HepG2 (cell line): ENCODE data around the gene NUP88. TPM values are rescaled to one million over a fixed set of nuclear protein-coding genes. Genes with fewer than 3 reads are reported as not detected.

Experiments
- ATAC-seq: fragments of 200-7000 bp; cut with Tn5 transposase; 3 replicates; pipeline ENCODE4 v1.9.1; 2020; ENCODE audit warnings: mild to moderate bottlenecking, moderate library complexity
- BruUV-seq: library from RNA; stranded (reverse); fragments of 400-500 nt; replicated peaks from 2 replicates; lab custom pipeline; 2021; lab: Mats Ljungman, UMichigan
- CTCF ChIA-PET: fragments of 300-600 bp; formaldehyde crosslinking; extraction: SDS; loops from one replicate; lab custom pipeline; 2021; ENCODE audit warnings: low total read pairs, inconsistent platforms, low intra/inter-chr PET ratio; lab: Yijun Ruan, JAX
- POLR2A ChIA-PET: fragments of 350-600 bp; sonication (Branson Sonifier 250); formaldehyde crosslinking; loops from one replicate; lab custom pipeline; 2020; ENCODE audit warnings: antibody characterized with exemption, inconsistent platforms; lab: Yijun Ruan, JAX
- DNase-seq: peaks from one replicate; pipeline ENCODE4 v3.0.0-alpha.2; 2015; ENCODE audit warnings: low spot score
- FAIRE-seq: peaks from 3 replicates; lab custom pipeline; 2011; peaks lifted over from hg19 to GRCh38; lab: Jason Lieb, UNC
- H2AFZ ChIP-seq: one replicate; pipeline ENCODE4 v1.6.1; 2011; ENCODE audit warnings: low read length, inconsistent platforms
- H3K27ac ChIP-seq: fragments of 300-600 bp; 3 replicates; pipeline ENCODE4 v1.8.0; 2011; ENCODE audit warnings: mixed run types, mild to moderate bottlenecking, mixed read lengths, low read length, inconsistent platforms; ENCODE audit not compliant: insufficient read depth; ENCODE audit errors: extremely low read length
- H3K27me3 ChIP-seq, 2 experiments: fragments of 200-600 bp in 1 of 2; 2 replicates in 1 of 2; 3 replicates in 1 of 2; pipeline versions ENCODE4 v1.6.0 to v1.8.0; 2011; ENCODE audit warnings: low read length in 2 of 2, mild to moderate bottlenecking in 2 of 2, moderate library complexity in 2 of 2, inconsistent platforms in 1 of 2; ENCODE audit not compliant: insufficient read depth in 2 of 2, control insufficient read depth in 1 of 2
- H3K36me3 ChIP-seq, 2 experiments: fragments of 200-600 bp in 1 of 2; replicated peaks in 1 of 2; 2 replicates in 1 of 2; 3 replicates in 1 of 2; pipeline versions ENCODE4 v1.5.1 to v1.8.0; 2011; ENCODE audit warnings: low read length in 2 of 2, inconsistent platforms in 1 of 2; ENCODE audit not compliant: insufficient read depth in 2 of 2, control insufficient read depth in 1 of 2
- H3K4me1 ChIP-seq: 2 replicates; pipeline ENCODE4 v1.5.1; 2012; ENCODE audit warnings: low read length, inconsistent platforms; ENCODE audit not compliant: insufficient read depth
- H3K4me2 ChIP-seq: 2 replicates; pipeline ENCODE4 v1.6.0; 2011; ENCODE audit warnings: low read depth, low read length, inconsistent platforms
- H3K4me3 ChIP-seq, 3 experiments: fragments of 200-600 bp in 1 of 3; sonication (generic), shearing (Covaris generic) in 1 of 3; replicated peaks in 1 of 3; 2 replicates each; pipeline ENCODE4 v1.5.1; 2011 to 2016; ENCODE audit warnings: low read length in 3 of 3, inconsistent platforms in 2 of 3, low read depth in 2 of 3, mild to moderate bottlenecking in 2 of 3, control low read depth in 1 of 3, mixed read lengths in 1 of 3; ENCODE audit not compliant: insufficient read depth in 1 of 3
- H3K79me2 ChIP-seq: one replicate; pipeline ENCODE4 v1.6.1; 2011; ENCODE audit warnings: low read length, inconsistent platforms; ENCODE audit not compliant: insufficient read depth
- H3K9ac ChIP-seq: 2 replicates; pipeline ENCODE4 v1.6.0; 2011; ENCODE audit warnings: mild to moderate bottlenecking, low read depth, low read length, inconsistent platforms; ENCODE audit not compliant: insufficient read depth
- H3K9me3 ChIP-seq: 2 replicates; pipeline ENCODE4 v1.5.1; 2012; ENCODE audit warnings: mild to moderate bottlenecking, low read length
- H4K20me1 ChIP-seq: 2 replicates; pipeline ENCODE4 v1.6.0; 2011; ENCODE audit warnings: inconsistent platforms, mild to moderate bottlenecking, low read length, moderate library complexity; ENCODE audit not compliant: insufficient read depth
- ATF7 ChIP-seq, 2 experiments: fragments of 450-650 bp in 1 of 2; sonication (generic) in 1 of 2; formaldehyde crosslinking in 1 of 2; IDR thresholded peaks; 2 replicates each; pipeline versions ENCODE4 v1.4.0 to v1.6.1; 2016 to 2020; ENCODE audit warnings: antibody characterized with exemption in 1 of 2, mild to moderate bottlenecking in 1 of 2, missing genetic modification reagents in 1 of 2
- CENPX ChIP-seq: sonication (generic); formaldehyde crosslinking; IDR thresholded peaks from 2 replicates; pipeline ENCODE4 v1.9.0; 2021; ENCODE audit warnings: mild to moderate bottlenecking, missing genetic modification reagents, moderate library complexity
- CREM ChIP-seq, 2 experiments: sonication (generic) in 1 of 2; formaldehyde crosslinking in 1 of 2; IDR thresholded peaks; 2 replicates each; pipeline versions ENCODE4 v1.4.0 to v1.6.1; 2016 to 2020; ENCODE audit warnings: antibody characterized with exemption in 1 of 2, mild to moderate bottlenecking in 1 of 2, missing genetic modification reagents in 1 of 2
- DMAP1 ChIP-seq: IDR thresholded peaks from 2 replicates; pipeline ENCODE4 v1.6.1; 2016
- EEA1 ChIP-seq: sonication (generic); formaldehyde crosslinking; IDR thresholded peaks from 2 replicates; pipeline ENCODE4 v1.5.1; 2020; ENCODE audit warnings: mild to moderate bottlenecking, missing genetic modification reagents, borderline replicate concordance
- FOXA3 ChIP-seq: IDR thresholded peaks from 2 replicates; pipeline ENCODE4 v1.6.1; 2016; ENCODE audit warnings: missing genetic modification reagents, missing compliant biosample characterization
- RELA ChIP-seq: sonication (generic); formaldehyde crosslinking; IDR thresholded peaks from 2 replicates; pipeline ENCODE4 v1.4.0; 2020; ENCODE audit warnings: missing genetic modification reagents
- REXO4 ChIP-seq: sonication (generic); formaldehyde crosslinking; IDR thresholded peaks from 2 replicates; pipeline ENCODE4 v1.8.0; 2022; ENCODE audit warnings: missing genetic modification reagents, mild to moderate bottlenecking, borderline replicate concordance
- RFX3 ChIP-seq: IDR thresholded peaks from 2 replicates; pipeline ENCODE4 v1.6.1; 2016; ENCODE audit warnings: missing biosample characterization, missing genetic modification reagents
- SAP130 ChIP-seq: IDR thresholded peaks from 2 replicates; pipeline ENCODE4 v1.6.1; 2016; ENCODE audit warnings: low read depth
- SOX13 ChIP-seq, 3 experiments: fragments of 450-650 bp in 1 of 3; sonication (generic) in 1 of 3; formaldehyde crosslinking in 1 of 3; IDR thresholded peaks in 2 of 3; conservative IDR thresholded peaks in 1 of 3; 2 replicates each; pipeline versions ENCODE4 v1.5.0 to v1.6.1; 2016 to 2020; ENCODE audit warnings: antibody characterized with exemption in 1 of 3, mild to moderate bottlenecking in 1 of 3, missing compliant biosample characterization in 1 of 3, missing genetic modification reagents in 1 of 3, moderate library complexity in 1 of 3
- ZNF430 ChIP-seq: sonication (generic); formaldehyde crosslinking; IDR thresholded peaks from 2 replicates; pipeline ENCODE4 v1.9.0; 2021; ENCODE audit warnings: mild to moderate bottlenecking, missing genetic modification reagents
- WGBS: methylation state at CpG from one replicate; pipeline ENCODE4 v1.1.6; 2017; ENCODE audit warnings: low lambda C conversion rate; 5-methylcytosine and 5-hydroxymethylcytosine counted together
- in situ Hi-C: cut with HindIII; loops from 2 replicates; pipeline ENCODE4 v1.10.0; 2017; ENCODE audit warnings: low pct_unique_long_range_greater_than_20kb; ENCODE audit not compliant: extremely low pct_ligation_motif_present
- intact Hi-C: fragments of 100-400 bp; cut with micrococcal nuclease; formaldehyde crosslinking; loops from one replicate; pipeline ENCODE4 v1.10.0; 2022; ENCODE audit not compliant: unreplicated experiment
- polyA plus RNA-seq, 8 experiments: library from polyadenylated mRNA; depleted of rRNA in 3 of 8; stranded (reverse) in 7 of 8; unstranded in 1 of 8; fragments of >200 nt; fragmentation: Illumina TruSeq in 4 of 8; extraction: Trizol in 4 of 8; gene quantifications; 2 replicates each; pipeline versions ENCODE4 v1.2.1 to v1.2.3, GENCODE V29; 2011 to 2016; ENCODE audit warnings: low read depth in 4 of 8, missing spikeins in 1 of 8, mixed read lengths in 1 of 8; ENCODE audit not compliant: insufficient read depth in 1 of 8
- total RNA-seq, 5 experiments: library from RNA; depleted of rRNA; stranded (reverse); fragments of >200 nt; fragmentation: Illumina TruSeq; extraction: Trizol; gene quantifications; 2 replicates each; pipeline ENCODE4 v1.2.3, GENCODE V29; 2016; ENCODE audit warnings: low read depth in 1 of 5
- TF ChIP-seq, protein P1 (sequence below): sonication (generic); formaldehyde crosslinking; IDR thresholded peaks from 2 replicates; pipeline ENCODE4 v1.5.0; 2020; ENCODE audit warnings: mild to moderate bottlenecking, missing genetic modification reagents
- TF ChIP-seq, protein P2 (sequence below): sonication (generic); formaldehyde crosslinking; IDR thresholded peaks from 2 replicates; pipeline ENCODE4 v1.4.0; 2020; ENCODE audit warnings: missing genetic modification reagents

NUP88 gene
- total and polyA plus RNA-seq, 2 of the 13 experiments (the other 11 are each of a cell fraction or from before 2014, with no cell fraction given), result 48.2 to 130 TPM

DNA sequence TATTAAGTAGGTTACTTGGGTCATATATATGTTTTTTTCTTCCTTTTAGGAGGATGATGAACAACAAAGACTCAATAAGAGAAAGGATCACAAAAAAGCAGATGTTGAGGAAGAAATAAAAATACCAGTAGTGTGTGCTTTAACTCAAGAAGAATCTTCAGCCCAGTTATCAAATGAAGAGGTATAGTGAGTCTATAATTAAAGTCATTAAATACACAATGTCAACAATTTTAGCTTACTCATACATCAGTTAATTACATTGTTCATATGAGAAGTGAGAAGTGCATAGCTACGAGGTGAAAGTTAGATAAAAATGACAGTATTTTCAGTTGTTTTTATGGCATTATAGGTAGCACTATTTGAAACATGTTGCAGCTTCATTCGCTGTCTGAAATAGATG, 65.2 kb downstream of the NUP88 start:
- Histone ChIP-seq H3K36me3 (peaks cover 13 to 49% of the 10 kb centered on the region in 2 experiments), H3K27me3 (no peaks in the 10 kb centered on the region), H3K4me2 (no peak overlapping the region), H3K79me2 (no peaks in the 10 kb centered on the region), H3K9ac (no peak overlapping the region), H4K20me1 (no peaks in the 10 kb centered on the region), H3K4me3 (no peak overlapping the region), H3K9me3 (no peaks in the 10 kb centered on the region), H2AFZ (no peak overlapping the region), H3K27ac (no peak overlapping the region), H3K4me1 (peaks cover 15% of the 10 kb centered on the region)
- ATAC-seq, result no peak
- ChIA-PET POLR2A (no interaction called here), CTCF (no interaction called here)
- TF ChIP-seq RELA (CRISPR knock-in tag) (no peak), REXO4 (no peak), ZNF430 (CRISPR knock-in tag) (no peak), RFX3 (CRISPR knock-in tag) (no peak), CENPX (no peak), SOX13 (IDR thresholded peaks at IDR 0.05) (no peak), SOX13 (CRISPR knock-in tag; conservative IDR thresholded peaks at IDR 0.05 in 1 of 2, IDR thresholded peaks at IDR 0.05 in 1 of 2) (no peak), EEA1 (CRISPR knock-in tag) (no peak), DMAP1 (CRISPR knock-in tag) (no peak), CREM (IDR thresholded peaks at IDR 0.05) (no peak), CREM (CRISPR knock-in tag; IDR thresholded peaks at IDR 0.05) (no peak), ATF7 (IDR thresholded peaks at IDR 0.05) (no peak), ATF7 (CRISPR knock-in tag; IDR thresholded peaks at IDR 0.05) (no peak), SAP130 (no peak), FOXA3 (CRISPR knock-in tag) (no peak)
- TF ChIP-seq, protein P1, sequence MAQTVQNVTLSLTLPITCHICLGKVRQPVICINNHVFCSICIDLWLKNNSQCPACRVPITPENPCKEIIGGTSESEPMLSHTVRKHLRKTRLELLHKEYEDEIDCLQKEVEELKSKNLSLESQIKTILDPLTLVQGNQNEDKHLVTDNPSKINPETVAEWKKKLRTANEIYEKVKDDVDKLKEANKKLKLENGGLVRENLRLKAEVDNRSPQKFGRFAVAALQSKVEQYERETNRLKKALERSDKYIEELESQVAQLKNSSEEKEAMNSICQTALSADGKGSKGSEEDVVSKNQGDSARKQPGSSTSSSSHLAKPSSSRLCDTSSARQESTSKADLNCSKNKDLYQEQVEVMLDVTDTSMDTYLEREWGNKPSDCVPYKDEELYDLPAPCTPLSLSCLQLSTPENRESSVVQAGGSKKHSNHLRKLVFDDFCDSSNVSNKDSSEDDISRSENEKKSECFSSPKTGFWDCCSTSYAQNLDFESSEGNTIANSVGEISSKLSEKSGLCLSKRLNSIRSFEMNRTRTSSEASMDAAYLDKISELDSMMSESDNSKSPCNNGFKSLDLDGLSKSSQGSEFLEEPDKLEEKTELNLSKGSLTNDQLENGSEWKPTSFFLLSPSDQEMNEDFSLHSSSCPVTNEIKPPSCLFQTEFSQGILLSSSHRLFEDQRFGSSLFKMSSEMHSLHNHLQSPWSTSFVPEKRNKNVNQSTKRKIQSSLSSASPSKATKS (CRISPR knock-in tag), result no peak
- TF ChIP-seq, protein P2, sequence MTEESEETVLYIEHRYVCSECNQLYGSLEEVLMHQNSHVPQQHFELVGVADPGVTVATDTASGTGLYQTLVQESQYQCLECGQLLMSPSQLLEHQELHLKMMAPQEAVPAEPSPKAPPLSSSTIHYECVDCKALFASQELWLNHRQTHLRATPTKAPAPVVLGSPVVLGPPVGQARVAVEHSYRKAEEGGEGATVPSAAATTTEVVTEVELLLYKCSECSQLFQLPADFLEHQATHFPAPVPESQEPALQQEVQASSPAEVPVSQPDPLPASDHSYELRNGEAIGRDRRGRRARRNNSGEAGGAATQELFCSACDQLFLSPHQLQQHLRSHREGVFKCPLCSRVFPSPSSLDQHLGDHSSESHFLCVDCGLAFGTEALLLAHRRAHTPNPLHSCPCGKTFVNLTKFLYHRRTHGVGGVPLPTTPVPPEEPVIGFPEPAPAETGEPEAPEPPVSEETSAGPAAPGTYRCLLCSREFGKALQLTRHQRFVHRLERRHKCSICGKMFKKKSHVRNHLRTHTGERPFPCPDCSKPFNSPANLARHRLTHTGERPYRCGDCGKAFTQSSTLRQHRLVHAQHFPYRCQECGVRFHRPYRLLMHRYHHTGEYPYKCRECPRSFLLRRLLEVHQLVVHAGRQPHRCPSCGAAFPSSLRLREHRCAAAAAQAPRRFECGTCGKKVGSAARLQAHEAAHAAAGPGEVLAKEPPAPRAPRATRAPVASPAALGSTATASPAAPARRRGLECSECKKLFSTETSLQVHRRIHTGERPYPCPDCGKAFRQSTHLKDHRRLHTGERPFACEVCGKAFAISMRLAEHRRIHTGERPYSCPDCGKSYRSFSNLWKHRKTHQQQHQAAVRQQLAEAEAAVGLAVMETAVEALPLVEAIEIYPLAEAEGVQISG, result no peak
- no peak for DNase-seq
- BruUV-seq, result no TSS peak
- intact Hi-C loops, result no loop called here
- 94% methylated on average over 2 of the region's 2 CpGs for WGBS
- no peak for FAIRE-seq
- in situ Hi-C loops, result no loop called here
